22Rv1 (cell line): Measurements from ENCODE around the gene PRKAG3.
"Not testable (repeated sequence)": the region's sequence is repeated elsewhere in the genome, so short reads cannot be mapped to it uniquely, and the experiment has no call there.

Experiments used
- ZFX ChIP-seq: fragments of 450-650 bp; IDR thresholded peaks from 2 replicates; pipeline ENCODE4 v1.6.1; 2017; ENCODE audit warnings: antibody characterized with exemption, borderline replicate concordance
- TF ChIP-seq, protein P1 (sequence below): fragments of 450-650 bp; IDR thresholded peaks from 2 replicates; pipeline ENCODE4 v1.5.1; 2017; ENCODE audit warnings: mild to moderate bottlenecking

DNA sequence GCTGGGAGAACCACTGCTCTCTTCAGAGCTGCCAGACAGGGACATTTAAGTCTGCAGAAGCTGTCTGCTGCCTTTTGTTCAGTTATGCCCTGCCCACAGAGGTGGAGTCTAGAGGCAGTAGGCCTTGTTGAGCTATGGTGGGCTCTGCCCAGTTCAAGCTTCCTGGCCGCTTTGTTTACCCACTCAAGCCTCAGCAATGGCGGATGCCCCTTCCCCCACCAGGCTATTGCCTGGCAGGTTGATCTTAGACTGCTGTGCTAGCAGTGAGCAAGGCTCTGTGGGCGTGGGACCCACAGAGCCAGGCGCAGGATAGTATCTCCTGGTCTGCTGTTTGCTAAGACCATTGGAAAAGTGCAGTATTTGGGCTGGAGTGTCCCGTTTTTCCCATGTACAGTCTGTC lies 58.8 kb downstream of the PRKAG3 start:
- TF ChIP-seq, protein P1, sequence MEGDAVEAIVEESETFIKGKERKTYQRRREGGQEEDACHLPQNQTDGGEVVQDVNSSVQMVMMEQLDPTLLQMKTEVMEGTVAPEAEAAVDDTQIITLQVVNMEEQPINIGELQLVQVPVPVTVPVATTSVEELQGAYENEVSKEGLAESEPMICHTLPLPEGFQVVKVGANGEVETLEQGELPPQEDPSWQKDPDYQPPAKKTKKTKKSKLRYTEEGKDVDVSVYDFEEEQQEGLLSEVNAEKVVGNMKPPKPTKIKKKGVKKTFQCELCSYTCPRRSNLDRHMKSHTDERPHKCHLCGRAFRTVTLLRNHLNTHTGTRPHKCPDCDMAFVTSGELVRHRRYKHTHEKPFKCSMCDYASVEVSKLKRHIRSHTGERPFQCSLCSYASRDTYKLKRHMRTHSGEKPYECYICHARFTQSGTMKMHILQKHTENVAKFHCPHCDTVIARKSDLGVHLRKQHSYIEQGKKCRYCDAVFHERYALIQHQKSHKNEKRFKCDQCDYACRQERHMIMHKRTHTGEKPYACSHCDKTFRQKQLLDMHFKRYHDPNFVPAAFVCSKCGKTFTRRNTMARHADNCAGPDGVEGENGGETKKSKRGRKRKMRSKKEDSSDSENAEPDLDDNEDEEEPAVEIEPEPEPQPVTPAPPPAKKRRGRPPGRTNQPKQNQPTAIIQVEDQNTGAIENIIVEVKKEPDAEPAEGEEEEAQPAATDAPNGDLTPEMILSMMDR: not testable (repeated sequence)
- not testable (repeated sequence) for TF ChIP-seq ZFX
